Thyroid gland (tissue), 4 donors: ENCODE results near the gene FBRS. TPM values are rescaled to one million over a fixed set of nuclear protein-coding genes. Genes with fewer than 3 reads are reported as not detected.

Experiments used
- DNase-seq, 2 donors: peaks; one replicate each; pipeline ENCODE4 v3.0.0-alpha.2; 2019
- H3K27ac ChIP-seq, 3 donors: fragments of 200-600 bp; sonication (generic); 1 replicate in 2 of 3; 2 replicates in 1 of 3; pipeline ENCODE4 v1.5.1; 2016 to 2019; ENCODE audit warnings: mild to moderate bottlenecking in 1 of 3, moderate library complexity in 1 of 3
- H3K27me3 ChIP-seq: fragments of 200-600 bp; sonication (generic); one replicate; pipeline ENCODE4 v1.5.1; 2019
- H3K36me3 ChIP-seq, 2 donors: fragments of 200-600 bp; sonication (generic); one replicate each; pipeline ENCODE4 v1.5.1; 2016 to 2019
- H3K4me1 ChIP-seq, 2 donors: fragments of 200-600 bp; sonication (generic); one replicate each; pipeline ENCODE4 v1.5.1; 2017 to 2019
- H3K4me3 ChIP-seq, 3 donors: fragments of 200-600 bp; sonication (generic); replicated peaks in 1 of 3; 1 replicate in 2 of 3; 2 replicates in 1 of 3; pipeline ENCODE4 v1.5.1; 2016; ENCODE audit warnings: mild to moderate bottlenecking in 1 of 3
- H3K9me3 ChIP-seq: fragments of 200-600 bp; sonication (generic); one replicate; pipeline ENCODE4 v1.5.1; 2017
- CTCF ChIP-seq, 6 experiments: fragments of 200-600 bp in 3 of 6; fragments of 450-650 bp in 3 of 6; sonication (generic) in 3 of 6; IDR thresholded peaks; one replicate each; pipeline ENCODE4 v1.5.1; 2016 to 2019; ENCODE audit warnings: antibody characterized with exemption in 6 of 6, mild to moderate bottlenecking in 2 of 6, inconsistent platforms in 1 of 6, moderate library complexity in 1 of 6
- POLR2A ChIP-seq, 2 donors: fragments of 450-650 bp; IDR thresholded peaks; one replicate each; pipeline ENCODE4 v1.6.1; 2017; ENCODE audit warnings: antibody characterized with exemption in 2 of 2, mild to moderate bottlenecking in 2 of 2, moderate library complexity in 1 of 2
- WGBS, 2 donors: methylation state at CpG; one replicate each; pipeline ENCODE4 v1.1.5; 2017; 5-methylcytosine and 5-hydroxymethylcytosine counted together
- intact Hi-C: fragments of 100-400 bp; cut with DNase I; formaldehyde crosslinking; loops from one replicate; pipeline ENCODE4 v1.15.1; 2023
- total RNA-seq, 4 donors: library from RNA; depleted of rRNA; stranded (reverse); fragments of >200 nt; gene quantifications; one replicate each; pipeline ENCODE4 v1.2.3, GENCODE V29; 2016

The FBRS gene
- total RNA-seq, result 10 to 100 TPM; 35.6 to 56.8 (median 42.1) TPM

- 0% methylated on average over 42 to 43 of the region's 86 CpGs for WGBS, 2 donors
- Histone ChIP-seq H3K4me1 (peaks cover 26 to 35% of the 10 kb centered on the region in 2 donors), H3K4me3 (peak within 1 kb of the TSS; percentile 76 to 96 (median 95)), H3K9me3 (no peaks in the 10 kb centered on the region), H3K27me3 (no peaks in the 10 kb centered on the region), H3K36me3 (peaks cover 46 to 50% of the 10 kb centered on the region in 2 donors), H3K27ac (peak within 1 kb of the TSS; percentile 78 to 97 (median 95))
- intact Hi-C loops, result no loop called here
- DNase-seq, result peak; percentile 100
- peak; percentile 46 to 86 for TF ChIP-seq POLR2A (IDR thresholded peaks at IDR 0.05)
- peak; percentile 27 to 92 (median 63) for TF ChIP-seq CTCF (IDR thresholded peaks at IDR 0.05)
These were observed at the start of gene FBRS for GRCh38 chr16:30657866-30658730. FBRS (plus strand) TSS chr16:30658431; CDS start chr16:30659519, 1,088 bp downstream.

GRCh38 chr16:30609002-30609925, 49.0 kb upstream of the FBRS start:
- Histone ChIP-seq H3K4me3 (peak overlapping the region; percentile 56 to 89 (median 85)), H3K9me3 (no peaks in the 10 kb centered on the region), H3K4me1 (peaks cover 0 to 9% of the 10 kb centered on the region in 2 donors), H3K36me3 (peaks cover 17 to 22% of the 10 kb centered on the region in 2 donors), H3K27me3 (no peaks in the 10 kb centered on the region), H3K27ac (peak overlapping the region; percentile 83 to 96 (median 92))
- intact Hi-C loops, result loop anchor here (10.0 kb wide), 1 partner anchor 164 kb away; the partner anchor contains the start of gene SEPHS2
- TF ChIP-seq CTCF (IDR thresholded peaks at IDR 0.05) (no peak), POLR2A (IDR thresholded peaks at IDR 0.05) (no peak)
- DNase-seq, result peak; percentile 59 to 60
- WGBS, 2 donors, result 15% methylated on average over 31 to 34 of the region's 40 CpGs

DNA sequence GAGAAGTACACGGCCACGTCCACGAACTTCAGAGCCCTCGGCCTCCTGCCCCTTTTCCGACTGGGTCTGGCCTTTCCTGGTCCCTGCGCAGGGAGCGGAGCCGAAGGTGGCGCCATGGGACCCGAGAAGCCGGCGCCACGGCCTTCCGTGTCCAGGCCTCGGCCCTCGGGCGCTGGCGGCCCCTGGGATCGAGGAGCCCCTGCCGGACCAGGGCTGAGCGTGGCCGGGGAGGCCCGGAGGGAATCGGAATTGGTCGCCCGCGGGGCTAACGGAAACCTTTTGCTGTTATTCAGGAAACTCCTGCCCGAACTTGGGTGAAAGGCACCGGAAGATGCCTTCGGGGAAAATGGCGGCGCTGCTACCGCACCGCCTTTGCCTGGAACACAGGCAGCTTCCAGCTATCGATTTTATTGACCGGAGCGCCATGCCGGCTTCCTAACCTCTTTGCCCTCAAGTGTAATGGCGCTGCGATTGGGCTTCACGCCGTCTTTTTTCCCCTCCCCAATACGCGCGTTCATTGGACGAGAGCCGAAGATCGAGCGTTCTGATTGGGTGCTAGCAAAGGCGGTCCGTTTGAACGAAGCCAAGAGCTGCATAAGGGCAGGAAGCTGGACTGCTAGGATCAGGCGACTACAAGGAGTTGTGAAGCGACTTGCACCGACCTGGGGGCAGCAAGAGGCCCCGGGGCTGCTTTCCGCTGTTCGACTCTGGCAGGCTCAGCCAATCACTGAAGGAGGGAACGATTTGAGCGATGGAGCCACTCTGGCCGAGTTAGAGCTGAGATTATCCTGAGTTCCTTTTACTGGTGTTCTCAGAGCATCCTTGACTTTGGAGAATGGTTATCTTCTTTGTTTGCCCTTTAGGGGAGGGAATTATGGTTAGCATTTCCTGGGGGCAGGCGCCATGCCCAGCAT, 48.0 kb upstream of the FBRS start, which contains the start of gene ZNF689:
ZNF689 (minus strand) TSS at position 464 of the 914 bp plus-strand sequence; CDS start at position 116, 348 bp downstream.
- intact Hi-C loops, result loop anchor here (10.0 kb wide), 1 partner anchor 165 kb away; the partner anchor contains the start of gene SEPHS2

More for the DNA sequence above, 48.0 kb upstream of the FBRS start, which contains the start of gene ZNF689:
- WGBS, 2 donors, result 2% methylated on average over 36 to 40 of the region's 63 CpGs
- H3K27me3 ChIP-seq, result no peaks in the 10 kb centered on the region
- DNase-seq, result peak; percentile 95 to 96
- TF ChIP-seq CTCF (IDR thresholded peaks at IDR 0.05) (no peak), POLR2A (IDR thresholded peaks at IDR 0.05) (peak in 1 of 2 donors; percentile 73)
- peak within 1 kb of the TSS; percentile 83 to 96 (median 92) for H3K27ac ChIP-seq
- peaks cover 8 to 13% of the 10 kb centered on the region in 2 donors for H3K36me3 ChIP-seq
- peak within 1 kb of the TSS; percentile 56 to 89 (median 85) for H3K4me3 ChIP-seq
- no peaks in the 10 kb centered on the region for H3K9me3 ChIP-seq
- peaks cover 0 to 9% of the 10 kb centered on the region in 2 donors for H3K4me1 ChIP-seq
